ENCODE data around the gene NLRP6. TPM values are rescaled to one million over a fixed set of nuclear protein-coding genes. Genes with fewer than 3 reads are reported as not detected.
A peak's percentile ranks its signal among the peaks of the same experiment; 100 is the strongest.
"Not testable (repeated sequence)": the region's sequence is repeated elsewhere in the genome, so short reads cannot be mapped to it uniquely, and the experiment has no call there.

NLRP6 gene
- total RNA-seq, 1 donor from 2014 or later: not detected

GRCh38 chr11:308740-309665, 30.8 kb downstream of the NLRP6 start:
- DNase-seq: not testable (repeated sequence)

- DNase-seq: peak; percentile 34
Observed at GRCh38 chr11:309979-310572, 31.9 kb downstream of the NLRP6 start.

- DNase-seq: not testable (repeated sequence)
Observed at GRCh38 chr11:311013-311748, 33.0 kb downstream of the NLRP6 start.

GRCh38 chr11:312092-312816, 34.0 kb downstream of the NLRP6 start:
- DNase-seq: no peak

GRCh38 chr11:313304-313786, 35.1 kb downstream of the NLRP6 start:
- DNase-seq: no peak

- peak; percentile 15 for DNase-seq
Observed at GRCh38 chr11:313787-314553, 35.8 kb downstream of the NLRP6 start, which contains the start of gene IFITM1. Gene IFITM1 (plus strand): TSS chr11:314040. CDS start chr11:314171, 131 bp downstream.

- DNase-seq: not testable (repeated sequence)
Observed at GRCh38 chr11:314554-314875, 36.3 kb downstream of the NLRP6 start.

GRCh38 chr11:315051-315481, 36.9 kb downstream of the NLRP6 start:
- DNase-seq: no peak

GRCh38 chr11:315516-315994, 37.3 kb downstream of the NLRP6 start:
- DNase-seq: no peak

GRCh38 chr11:316031-316701, 38.0 kb downstream of the NLRP6 start:
- DNase-seq: no peak

GRCh38 chr11:316891-317301, 38.7 kb downstream of the NLRP6 start:
- no peak for DNase-seq

GRCh38 chr11:317668-318404, 39.6 kb downstream of the NLRP6 start:
- not testable (repeated sequence) for DNase-seq

GRCh38 chr11:318405-319120, 40.4 kb downstream of the NLRP6 start:
- DNase-seq: not testable (repeated sequence)

GRCh38 chr11:319121-319887, 41.1 kb downstream of the NLRP6 start:
- not testable (repeated sequence) for DNase-seq

GRCh38 chr11:319888-320273, 41.7 kb downstream of the NLRP6 start:
- not testable (repeated sequence) for DNase-seq

GRCh38 chr11:324156-324555, 45.9 kb downstream of the NLRP6 start:
- DNase-seq: no peak

- not testable (repeated sequence) for DNase-seq
Observed at GRCh38 chr11:324593-325517, 46.6 kb downstream of the NLRP6 start.

Data from dermis blood vessel endothelial cell (primary cell).